Mesodermal cell (in vitro differentiated cells): Measurements from ENCODE around the gene AVPR2.

ENCODE experiments used
- H3K27ac ChIP-seq: 2 replicates; pipeline ENCODE4 v1.7.0; 2013; ENCODE audit warnings: mild to moderate bottlenecking, low read depth, low read length, moderate library complexity; ENCODE audit not compliant: severe bottlenecking
- H3K36me3 ChIP-seq: 2 replicates; pipeline ENCODE4 v1.7.1; 2013; ENCODE audit warnings: mild to moderate bottlenecking, low read length, moderate library complexity; ENCODE audit not compliant: control insufficient read depth, insufficient read depth
- H3K4me1 ChIP-seq: one replicate; pipeline ENCODE4 v1.7.1; 2013; ENCODE audit warnings: mild to moderate bottlenecking, low read length; ENCODE audit not compliant: insufficient read depth, control insufficient read depth, poor library complexity, severe bottlenecking
- H3K4me3 ChIP-seq: 2 replicates; pipeline ENCODE4 v1.7.0; 2013; ENCODE audit warnings: low read length, control low read depth, mild to moderate bottlenecking; ENCODE audit not compliant: insufficient read depth, poor library complexity, severe bottlenecking; ENCODE audit errors: extremely low read depth
- H3K9me3 ChIP-seq: 2 replicates; pipeline ENCODE4 v1.7.1; 2013; ENCODE audit warnings: mild to moderate bottlenecking, low read length, moderate library complexity; ENCODE audit not compliant: control insufficient read depth
- WGBS, 2 experiments: methylation state at CpG; one replicate each; pipeline ENCODE4 v1.1.5; 2013; ENCODE audit warnings: missing lambda C conversion rate in 2 of 2; ENCODE audit not compliant: insufficient coverage in 2 of 2; 5-methylcytosine and 5-hydroxymethylcytosine counted together

AVPR2 gene

GRCh38 chrX:153954558-153955227, 50.2 kb downstream of the AVPR2 start:
- WGBS, 2 experiments: 93 to 95% methylated on average over 3 to 31 of the region's 44 CpGs
- no peak overlapping the region for H3K27ac ChIP-seq
- H3K4me1 ChIP-seq: peaks cover 8% of the 10 kb centered on the region
- no peaks in the 10 kb centered on the region for H3K9me3 ChIP-seq
- no peak overlapping the region for H3K4me3 ChIP-seq
- peaks cover 74% of the 10 kb centered on the region for H3K36me3 ChIP-seq

GRCh38 chrX:153955228-153955732, 50.8 kb downstream of the AVPR2 start:
- H3K4me1 ChIP-seq: peaks cover 3% of the 10 kb centered on the region
- WGBS, 2 experiments: 94 to 100% methylated on average over 3 to 7 of the region's 12 CpGs
- H3K27ac ChIP-seq: no peak overlapping the region
- H3K36me3 ChIP-seq: peaks cover 74% of the 10 kb centered on the region
- no peak overlapping the region for H3K4me3 ChIP-seq
- H3K9me3 ChIP-seq: no peaks in the 10 kb centered on the region

- H3K36me3 ChIP-seq: peaks cover 73% of the 10 kb centered on the region
- H3K4me3 ChIP-seq: no peak overlapping the region
- no peaks in the 10 kb centered on the region for H3K4me1 ChIP-seq
- 94 to 97% methylated on average over 6 to 16 of the region's 35 CpGs for WGBS, 2 experiments
- no peak overlapping the region for H3K27ac ChIP-seq
- H3K9me3 ChIP-seq: no peaks in the 10 kb centered on the region
Observed at GRCh38 chrX:153956044-153956907, 51.8 kb downstream of the AVPR2 start.
